Activated naive CD4-positive, alpha-beta T cell treated with anti-CD3 and anti-CD28 coated beads for 36 hours (primary cell): ENCODE measurements around the gene C1GALT1C1L. TPM values are rescaled to one million over a fixed set of nuclear protein-coding genes. Genes with fewer than 3 reads are reported as not detected.
"Not testable (repeated sequence)": the region's sequence is repeated elsewhere in the genome, so short reads cannot be mapped to it uniquely, and the experiment has no call there.

Experiments
- CTCF ChIA-PET: fragments of 350-600 bp; sonication (Branson Sonifier 250); formaldehyde crosslinking; loops from one replicate; lab custom pipeline; 2021; ENCODE audit warnings: antibody characterized with exemption; lab: Charles Lee
- DNase-seq: peaks from one replicate; pipeline ENCODE4 v3.0.0-alpha.2; 2020
- H3K27ac Mint-ChIP-seq: one replicate; pipeline ENCODE4 v1.8.0; 2021; ENCODE audit warnings: mild to moderate bottlenecking, mixed read lengths
- H3K27me3 Mint-ChIP-seq: one replicate; pipeline ENCODE4 v1.8.0; 2021; ENCODE audit warnings: low read depth, mixed read lengths
- H3K36me3 Mint-ChIP-seq: one replicate; pipeline ENCODE4 v1.8.0; 2021; ENCODE audit warnings: low read depth, mixed read lengths
- H3K4me1 Mint-ChIP-seq: one replicate; pipeline ENCODE4 v1.8.0; 2021; ENCODE audit warnings: low read depth, mixed read lengths
- H3K4me3 Mint-ChIP-seq: one replicate; pipeline ENCODE4 v1.8.0; 2021; ENCODE audit warnings: mild to moderate bottlenecking, moderate library complexity, mixed read lengths
- H3K9me3 Mint-ChIP-seq: one replicate; pipeline ENCODE4 v1.8.0; 2021; ENCODE audit warnings: mixed read lengths
- intact Hi-C: fragments of 100-400 bp; cut with micrococcal nuclease; formaldehyde crosslinking; loops from one replicate; pipeline ENCODE4 v1.15.1; 2023
- total RNA-seq, 2 experiments: library from RNA; stranded (reverse); gene quantifications; one replicate each; pipeline ENCODE4 v1.2.3, GENCODE V29; 2021

The C1GALT1C1L gene
- total RNA-seq, 2 experiments from 2014 or later, result not detected

DNA sequence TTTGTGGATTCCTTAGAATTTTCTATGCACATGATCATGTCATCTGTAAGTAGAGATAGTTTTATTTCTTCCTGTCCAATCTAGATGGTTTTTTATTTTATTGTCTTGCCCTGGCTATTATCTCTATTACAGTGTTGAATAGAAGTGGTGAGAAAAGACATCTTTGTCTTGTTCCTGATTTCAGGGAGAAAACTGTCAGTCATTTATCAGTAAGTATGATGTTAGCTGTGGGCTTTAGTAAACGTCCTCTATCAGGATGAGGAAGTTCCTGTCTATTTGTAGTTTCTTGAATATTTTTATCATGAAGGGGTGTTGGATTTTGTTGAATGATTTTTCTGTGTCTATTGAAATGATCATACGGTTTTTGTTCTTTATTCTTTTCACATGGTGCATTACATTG is 33.9 kb downstream of the C1GALT1C1L start:
- intact Hi-C loops, result no loop called here
- DNase-seq, result no peak
- Mint-ChIP-seq H3K27ac (no peak overlapping the region), H3K4me3 (no peak overlapping the region), H3K4me1 (peaks cover 5% of the 10 kb centered on the region), H3K36me3 (no peaks in the 10 kb centered on the region), H3K9me3 (peaks cover 4% of the 10 kb centered on the region), H3K27me3 (peaks cover 4% of the 10 kb centered on the region)
- CTCF ChIA-PET, result no interaction called here

- Mint-ChIP-seq H3K9me3 (peaks cover 4% of the 10 kb centered on the region), H3K27ac (no peak within 1 kb of the TSS), H3K36me3 (no peaks in the 10 kb centered on the region), H3K4me3 (peak within 1 kb of the TSS; percentile 79), H3K4me1 (peaks cover 5% of the 10 kb centered on the region), H3K27me3 (peaks cover 19% of the 10 kb centered on the region)
- intact Hi-C loops, result loop anchor here (1.0 to 5.0 kb wide), 4 partner anchors 41 to 724 kb away; partner anchors contain the start of genes CAMKMT, DYNC2LI1, PREPL and THADA
- CTCF ChIA-PET, result interaction anchor here (0.7 to 1.3 kb wide), 10 partner anchors 24 to 212 kb away, joined by 3 to 5 read pairs (median 4); no protein-coding TSS in a partner anchor
- DNase-seq, result peak; percentile 92
Observed at GRCh38 chr2:43637030-43637803, 39.0 kb downstream of the C1GALT1C1L start, which contains the start of gene PLEKHH2. Gene PLEKHH2 (plus strand): TSS chr2:43637260. CDS start chr2:43644674, 7,414 bp downstream.

GRCh38 chr2:43636621-43637020 is 39.6 kb downstream of the C1GALT1C1L start:
- CTCF ChIA-PET, result interaction anchor here (0.7 to 1.3 kb wide), 10 partner anchors 23 to 213 kb away, joined by 3 to 5 read pairs (median 4); no protein-coding TSS in a partner anchor
- Mint-ChIP-seq H3K4me3 (peak overlapping the region; percentile 79), H3K4me1 (peaks cover 5% of the 10 kb centered on the region), H3K27me3 (peaks cover 23% of the 10 kb centered on the region), H3K9me3 (peaks cover 4% of the 10 kb centered on the region), H3K36me3 (no peaks in the 10 kb centered on the region), H3K27ac (no peak overlapping the region)
- DNase-seq, result peak; percentile 32
- intact Hi-C loops, result loop anchor here (1.0 to 5.0 kb wide), 4 partner anchors 40 to 724 kb away; partner anchors contain the start of genes CAMKMT, DYNC2LI1, PREPL and THADA

DNA sequence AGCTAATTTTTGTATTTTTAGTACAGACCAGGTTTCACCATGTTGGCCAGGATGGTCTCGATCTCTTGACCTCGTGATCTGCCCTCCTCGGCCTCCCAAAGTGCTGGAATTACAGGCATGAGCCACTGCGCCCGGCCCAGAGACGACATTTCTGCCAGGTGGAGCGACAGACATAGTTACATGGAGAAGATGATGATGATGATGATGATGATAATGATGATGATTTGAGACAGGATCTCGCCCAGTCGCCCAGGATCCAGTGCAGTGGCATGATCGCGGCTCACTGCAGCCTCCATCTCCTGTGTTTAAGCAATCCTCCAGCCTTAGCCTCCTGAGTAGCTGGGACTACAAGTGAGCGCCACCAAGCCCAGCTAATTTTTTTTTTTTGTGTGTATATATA is 40.1 kb downstream of the C1GALT1C1L start:
- intact Hi-C loops, result loop anchor here (2.0 to 5.0 kb wide), 3 partner anchors 136 to 725 kb away; partner anchors contain the start of genes CAMKMT, DYNC2LI1 and PREPL
- not testable (repeated sequence) for H3K9me3 Mint-ChIP-seq, H3K27ac Mint-ChIP-seq, DNase-seq, H3K4me1 Mint-ChIP-seq, H3K36me3 Mint-ChIP-seq
- CTCF ChIA-PET, result interaction anchor here (0.7 to 1.3 kb wide), 6 partner anchors 23 to 204 kb away, joined by 3 to 5 read pairs (median 4); no protein-coding TSS in a partner anchor
- H3K4me3 Mint-ChIP-seq, result peak overlapping the region; percentile 47
- H3K27me3 Mint-ChIP-seq, result peaks cover 23% of the 10 kb centered on the region

DNA sequence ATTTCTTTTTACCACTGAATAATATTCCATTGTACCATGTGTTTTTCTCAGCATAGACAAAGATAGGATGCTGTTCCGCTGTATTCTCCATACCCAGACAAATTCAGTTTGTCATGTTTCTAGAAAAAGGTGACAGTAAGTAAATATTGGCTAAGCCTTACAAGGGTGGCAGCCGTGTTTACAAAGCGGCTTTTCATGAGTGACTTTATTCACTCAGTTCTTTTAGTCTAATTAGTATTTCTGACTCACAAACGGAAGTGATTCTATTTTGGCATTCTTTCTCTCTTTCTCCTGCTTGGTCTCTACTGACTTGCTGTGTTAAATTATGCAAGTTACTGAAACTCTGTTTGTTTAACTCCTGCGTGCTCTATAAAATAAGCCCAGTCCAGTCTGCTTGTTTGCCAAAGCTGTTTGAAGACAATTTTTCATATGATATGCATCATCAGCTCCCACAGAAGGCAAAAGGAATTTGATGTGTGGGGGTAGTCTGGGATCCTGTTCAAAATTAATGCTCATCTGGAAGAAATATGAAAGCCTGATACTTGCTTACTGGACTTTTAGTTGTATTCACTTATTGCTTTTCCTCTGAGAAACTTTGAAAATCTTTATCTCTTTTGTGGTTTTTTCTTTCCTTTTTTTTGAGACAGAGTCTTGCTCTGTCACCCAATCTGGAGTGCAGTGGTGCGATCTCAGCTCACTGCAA is 41.5 kb downstream of the C1GALT1C1L start:
- CTCF ChIA-PET, result no interaction called here
- H3K27ac Mint-ChIP-seq, result no peak overlapping the region
- DNase-seq, result no peak
- no peak overlapping the region for H3K4me3 Mint-ChIP-seq
- H3K4me1 Mint-ChIP-seq, result peaks cover 5% of the 10 kb centered on the region
- intact Hi-C loops, result loop anchor here (5.0 kb wide), 1 partner anchor 138 kb away; the partner anchor contains the start of gene DYNC2LI1
- H3K36me3 Mint-ChIP-seq, result no peaks in the 10 kb centered on the region
- peaks cover 4% of the 10 kb centered on the region for H3K9me3 Mint-ChIP-seq
- peaks cover 23% of the 10 kb centered on the region for H3K27me3 Mint-ChIP-seq

- Mint-ChIP-seq H3K27me3 (peaks cover 20% of the 10 kb centered on the region), H3K9me3 (no peaks in the 10 kb centered on the region), H3K27ac (no peak overlapping the region), H3K4me3 (no peak overlapping the region), H3K4me1 (no peaks in the 10 kb centered on the region), H3K36me3 (no peaks in the 10 kb centered on the region)
- intact Hi-C loops, result no loop called here
- CTCF ChIA-PET, result no interaction called here
- no peak for DNase-seq
Observed at GRCh38 chr2:43631618-43632317, 44.5 kb downstream of the C1GALT1C1L start.

Other genes starting within 250 kb of the C1GALT1C1L start
- gene THADA, start 80.4 kb downstream of the C1GALT1C1L start, total RNA-seq, result 10 to 100 TPM; 28.6 to 31.5 TPM
- gene PLEKHH2, start 39.2 kb downstream of the C1GALT1C1L start, total RNA-seq, result under 1 TPM; 0.64 to 0.72 TPM
- 1 to 10 TPM; 8.0 to 8.9 TPM for gene DYNC2LI1, start 97.6 kb upstream of the C1GALT1C1L start, total RNA-seq
- gene ABCG5, start 162.4 kb upstream of the C1GALT1C1L start, total RNA-seq, result not detected
- not detected for gene ABCG8, start 162.5 kb upstream of the C1GALT1C1L start, total RNA-seq